ENCODE results near the gene NCAM2.

NCAM2 gene

DNA sequence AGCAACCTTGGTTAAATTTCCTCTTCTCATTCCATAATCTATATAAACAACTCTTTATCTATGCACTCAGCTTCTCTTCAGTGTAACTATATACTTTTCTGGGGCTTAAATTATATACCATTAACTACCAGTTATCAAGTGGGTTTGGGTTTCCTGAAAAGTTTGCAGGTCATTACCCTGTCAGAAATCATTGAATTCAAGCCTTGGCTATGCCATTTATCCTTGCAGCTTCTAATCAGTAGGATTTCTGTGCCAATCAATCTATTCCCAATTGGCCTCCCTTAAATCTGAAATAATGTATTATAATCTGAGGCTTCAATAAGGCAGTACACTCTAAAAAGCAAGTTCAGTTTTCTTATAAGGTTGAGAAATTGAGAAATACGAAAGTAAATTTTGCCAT lies 466.5 kb downstream of the NCAM2 start:
- no peak for FAIRE-seq

DNA sequence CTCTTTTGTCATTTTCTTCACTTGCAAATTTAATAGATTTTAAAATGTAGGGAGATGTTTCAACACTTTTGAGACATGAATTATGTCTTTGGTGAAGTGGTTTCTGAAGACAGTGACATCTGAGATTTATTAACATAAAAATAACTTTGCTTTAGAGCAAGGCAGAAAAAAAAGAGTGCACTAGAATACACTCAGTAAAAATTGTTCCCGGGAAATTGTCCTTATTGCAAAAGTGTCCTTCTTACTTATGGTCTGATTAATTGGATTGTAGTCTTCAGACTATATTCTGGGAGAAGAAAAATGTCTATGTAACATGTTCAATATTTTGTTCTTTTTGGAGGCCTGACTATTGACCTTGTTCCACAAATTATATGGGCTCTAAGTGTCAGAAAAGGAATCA lies 468.5 kb downstream of the NCAM2 start:
- FAIRE-seq: no peak

DNA sequence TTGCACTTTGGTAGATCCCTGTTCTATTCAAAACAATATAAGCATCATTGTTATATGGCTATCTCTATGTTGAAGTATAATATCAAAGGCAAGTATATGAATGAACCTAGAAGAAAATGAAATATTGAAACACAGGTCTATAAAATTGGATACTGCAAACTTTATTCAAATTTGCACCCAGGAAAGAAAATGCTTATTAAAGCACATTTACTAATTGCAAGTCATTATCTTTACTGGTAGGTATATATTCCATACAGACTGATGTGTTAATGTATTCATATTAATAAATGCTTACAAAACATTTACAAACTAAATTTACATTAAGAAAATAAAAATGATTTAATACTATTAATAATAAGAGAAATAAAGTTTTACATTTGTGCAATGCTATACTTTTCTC lies 469.8 kb downstream of the NCAM2 start:
- peak; percentile 45 for FAIRE-seq

DNA sequence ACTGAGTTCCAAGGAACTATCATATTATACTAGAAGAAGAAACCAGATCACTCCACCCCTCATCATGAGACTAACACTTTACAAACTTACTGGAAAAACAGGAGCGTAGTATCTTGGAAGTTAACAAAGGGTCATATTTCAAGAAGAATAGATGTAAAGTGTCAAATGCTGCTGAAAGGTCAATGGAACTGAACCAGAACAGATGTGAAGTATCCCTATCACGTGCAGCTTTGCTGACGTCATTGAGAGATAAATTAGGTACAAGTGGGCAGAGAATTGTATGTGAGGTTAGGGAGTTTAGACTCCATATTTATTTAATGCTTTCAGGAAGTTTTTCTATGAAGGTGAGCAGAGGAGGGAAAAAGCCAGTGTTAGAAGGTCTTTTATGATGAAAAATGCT lies 483.0 kb downstream of the NCAM2 start:
- no peak for FAIRE-seq

DNA sequence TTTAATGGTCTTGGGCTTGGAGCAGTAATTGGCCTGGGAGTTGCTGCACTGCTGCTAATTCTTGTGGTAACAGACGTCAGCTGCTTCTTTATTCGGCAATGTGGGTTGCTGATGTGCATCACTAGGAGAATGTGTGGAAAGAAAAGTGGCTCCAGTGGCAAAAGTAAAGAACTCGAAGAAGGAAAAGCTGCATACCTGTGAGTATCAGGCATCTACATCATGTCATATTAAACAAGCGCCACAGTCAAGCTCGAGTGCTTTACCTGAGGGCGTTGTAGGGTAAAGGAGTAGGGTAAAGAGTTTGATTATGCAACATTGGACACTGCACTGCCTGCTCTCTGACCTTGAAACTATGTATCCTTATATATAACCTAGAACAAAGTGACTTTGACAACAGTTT lies 510.6 kb downstream of the NCAM2 start:
- FAIRE-seq: no peak

GRCh38 chr21:21530680-21531079 lies 532.5 kb downstream of the NCAM2 start:
- FAIRE-seq: no peak

DNA sequence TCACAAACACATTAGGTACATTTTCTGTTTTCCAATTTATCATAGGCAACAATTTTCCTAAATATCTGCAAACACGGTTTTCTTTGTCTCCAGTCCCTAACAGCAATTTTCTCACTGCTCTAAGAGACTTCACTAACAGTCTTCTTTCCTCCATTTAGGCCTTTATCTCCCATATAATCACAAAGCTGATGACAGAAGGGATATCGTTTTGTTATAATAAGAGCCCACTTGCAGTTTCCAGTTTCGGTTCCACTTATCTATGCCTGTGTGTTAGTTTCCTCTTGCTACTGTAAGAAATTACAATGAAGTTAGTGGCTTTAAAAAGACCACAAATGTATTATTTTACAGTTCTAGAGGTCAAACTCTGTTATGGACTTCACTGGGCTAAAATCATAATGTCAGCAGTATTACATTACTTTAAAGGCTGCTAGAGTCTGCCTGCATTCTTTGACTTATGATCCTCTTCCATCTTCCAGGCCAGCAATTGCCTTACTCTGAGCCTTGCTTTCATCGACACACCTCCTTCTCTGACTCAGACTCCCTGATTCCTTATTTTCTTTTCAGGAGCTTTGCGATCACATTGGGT lies 549.3 kb downstream of the NCAM2 start:
- no peak for FAIRE-seq

DNA sequence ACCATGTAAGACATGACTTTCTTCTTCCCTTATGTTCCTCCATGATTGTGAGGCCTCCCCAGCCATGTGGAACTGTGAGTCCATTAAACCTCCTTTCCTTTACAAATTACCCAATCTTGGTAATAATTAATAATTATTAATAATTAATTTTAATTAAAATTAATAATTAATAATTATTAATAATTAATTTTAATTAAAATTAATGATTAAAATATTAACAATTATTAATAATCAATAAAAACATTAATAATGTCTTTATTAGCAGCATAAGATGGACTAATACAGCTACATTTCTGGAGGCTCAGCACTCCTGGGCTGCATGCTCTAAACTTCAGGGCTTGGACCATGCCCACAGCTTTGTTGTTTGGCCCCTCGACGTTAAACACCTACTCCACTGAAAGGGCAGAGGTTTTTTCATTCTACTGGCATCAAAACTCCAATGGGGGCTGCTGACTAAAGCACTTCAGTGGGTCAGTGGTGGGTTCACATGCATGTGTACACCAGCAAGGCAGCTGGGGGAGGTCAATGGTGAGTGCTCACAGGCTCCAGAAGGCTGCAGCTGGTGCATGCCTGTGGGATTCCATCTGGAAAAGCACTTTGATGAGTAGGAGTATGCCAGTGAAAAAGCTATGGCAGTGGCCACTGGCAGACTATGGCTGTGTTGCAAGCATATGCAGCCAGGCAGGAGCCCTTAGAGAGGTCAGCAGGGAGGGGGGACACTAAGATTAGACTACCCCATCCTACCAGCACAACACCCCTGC lies 561.3 kb downstream of the NCAM2 start:
- no peak for FAIRE-seq
